GM19395 (cell line): Measurements from ENCODE around the gene ESRRB.

Experiments
- ATAC-seq: cut with Tn5 transposase; IDR thresholded peaks from one replicate; pipeline ENCODE4 v1.9.1; 2021; ENCODE audit warnings: mild to moderate bottlenecking, moderate library complexity; ENCODE audit not compliant: unreplicated experiment

ESRRB gene

DNA sequence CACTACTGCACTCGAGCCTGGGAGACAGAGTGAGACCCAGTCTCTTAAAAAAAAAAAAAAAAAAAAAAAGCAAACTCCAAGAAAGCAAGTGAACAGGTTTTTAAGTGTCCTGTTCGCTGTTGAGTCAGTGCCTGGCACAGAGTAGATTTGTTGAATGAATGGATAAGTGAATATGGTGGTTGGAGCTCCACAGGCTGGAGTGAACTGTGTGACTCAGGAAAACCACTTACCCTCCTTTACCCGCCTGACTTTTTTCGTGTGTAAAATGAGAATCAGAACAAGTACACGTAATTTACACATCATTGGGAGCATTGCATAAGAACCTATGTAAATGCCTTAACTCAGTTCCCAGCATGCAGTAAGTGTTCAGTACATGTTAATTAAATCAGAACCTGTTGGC lies 24.0 kb upstream of the ESRRB start:
- no peak for ATAC-seq

GRCh38 chr14:76352639-76353281 lies 23.2 kb upstream of the ESRRB start:
- no peak for ATAC-seq

GRCh38 chr14:76354310-76354709 lies 21.6 kb upstream of the ESRRB start:
- ATAC-seq = no peak

DNA sequence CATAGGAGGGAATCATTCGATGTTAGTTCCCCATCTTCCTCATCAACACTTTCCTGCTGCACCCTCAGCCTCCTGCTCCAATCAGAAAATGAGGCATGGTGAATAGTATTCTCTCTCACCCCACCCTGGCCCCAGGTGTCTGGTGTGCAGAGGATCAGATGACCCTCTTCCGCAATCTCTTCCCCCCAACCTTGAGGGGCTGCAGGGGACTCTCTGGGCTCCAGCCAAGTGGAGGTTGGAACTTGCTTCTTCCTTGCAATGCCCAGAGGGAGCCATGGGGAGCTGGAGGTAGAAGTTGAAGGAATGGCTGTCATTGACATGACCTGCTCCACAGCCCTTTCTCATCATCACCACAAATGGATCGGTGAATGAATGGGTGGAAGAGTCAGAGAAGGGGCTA lies 20.2 kb upstream of the ESRRB start:
- ATAC-seq = no peak

DNA sequence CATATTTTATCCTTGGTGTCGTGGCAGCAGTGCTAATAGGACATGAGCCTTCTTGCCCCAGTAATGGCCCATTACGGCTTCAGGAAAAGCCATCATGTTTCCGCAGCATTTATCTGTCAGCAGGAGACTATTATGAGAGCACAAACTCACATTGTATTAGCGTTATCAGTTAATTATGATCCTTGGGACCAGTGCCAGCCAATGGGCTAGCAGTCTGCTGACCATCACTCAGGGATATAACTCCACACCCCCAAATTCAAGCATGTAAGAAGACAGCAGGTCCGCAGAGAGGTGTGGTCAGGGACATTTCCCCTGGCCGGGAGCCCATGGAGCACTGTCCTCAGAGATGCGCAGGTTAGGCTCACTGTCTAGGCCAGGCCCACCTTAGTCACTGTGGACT lies 4.9 kb upstream of the ESRRB start:
- no peak for ATAC-seq

GRCh38 chr14:76373456-76373855 lies 2.5 kb upstream of the ESRRB start:
- ATAC-seq = no peak

DNA sequence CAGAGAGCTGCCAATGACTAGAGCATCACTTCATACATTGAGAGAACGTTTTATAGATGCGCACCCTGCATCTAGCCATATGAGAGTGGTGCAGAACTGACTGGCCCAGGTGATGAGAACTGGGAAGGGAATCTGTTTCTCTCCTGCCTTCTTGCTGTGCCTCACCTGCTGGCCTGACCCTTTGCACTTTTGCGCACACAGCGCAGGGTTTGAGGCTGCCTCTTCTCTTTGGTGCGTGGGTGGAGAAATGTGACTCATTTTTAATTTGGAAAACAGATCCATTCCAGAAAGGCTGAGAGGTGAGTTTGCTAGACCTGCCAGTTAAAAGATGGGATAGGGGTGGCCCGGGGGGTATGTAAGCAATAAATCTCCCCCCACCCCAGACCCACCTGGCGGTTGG lies 453 bp upstream of the ESRRB start:
- ATAC-seq = no peak

GRCh38 chr14:76376409-76376877 lies 506 bp downstream of the ESRRB start:
- no peak for ATAC-seq

DNA sequence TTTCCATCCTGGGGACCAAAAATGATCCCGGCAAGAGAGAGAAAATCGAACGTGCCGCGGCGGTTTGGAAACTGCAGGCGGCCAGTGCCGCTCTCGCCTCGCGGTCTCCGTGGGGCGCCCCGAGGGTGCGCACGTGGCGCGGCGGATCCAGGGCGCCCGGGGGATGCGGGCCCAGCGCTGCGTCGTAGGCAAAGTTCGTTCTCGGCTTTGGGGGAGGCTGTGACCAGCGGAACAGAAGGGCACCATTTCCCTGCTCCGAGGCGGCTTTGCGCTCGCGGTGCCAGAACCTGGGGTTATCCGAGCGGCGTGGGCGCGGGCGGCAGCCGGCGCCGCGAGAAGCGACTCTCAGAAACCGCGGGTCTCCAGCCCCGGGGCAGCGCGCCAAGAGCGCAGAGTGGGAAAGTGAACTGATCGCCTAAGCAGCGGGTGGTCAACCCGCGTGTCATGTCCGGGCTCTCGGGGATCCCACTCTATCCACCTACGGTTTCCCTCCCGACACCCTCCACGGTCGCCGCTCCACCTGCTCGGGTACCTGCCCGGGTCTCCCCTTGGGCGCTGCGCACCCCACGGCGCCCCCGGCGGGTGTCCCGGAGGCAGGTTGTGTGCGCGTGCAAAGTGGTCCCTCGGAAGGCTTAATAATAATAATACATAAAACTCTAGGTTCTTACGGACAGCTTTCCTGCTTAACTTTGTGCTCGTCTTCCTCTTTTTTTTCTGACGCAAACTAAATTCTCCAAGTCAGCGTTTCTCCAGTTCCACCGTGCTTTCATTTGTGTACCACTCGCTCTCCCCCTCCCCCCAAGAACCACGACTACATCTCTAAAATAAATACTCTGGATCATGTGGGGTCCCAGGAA lies 1.2 kb downstream of the ESRRB start:
- no peak for ATAC-seq

- no peak for ATAC-seq
These were observed 1.8 kb downstream of the ESRRB start for GRCh38 chr14:76377735-76378074.

- ATAC-seq = no peak
These were observed 5.1 kb downstream of the ESRRB start for GRCh38 chr14:76380991-76381390.

DNA sequence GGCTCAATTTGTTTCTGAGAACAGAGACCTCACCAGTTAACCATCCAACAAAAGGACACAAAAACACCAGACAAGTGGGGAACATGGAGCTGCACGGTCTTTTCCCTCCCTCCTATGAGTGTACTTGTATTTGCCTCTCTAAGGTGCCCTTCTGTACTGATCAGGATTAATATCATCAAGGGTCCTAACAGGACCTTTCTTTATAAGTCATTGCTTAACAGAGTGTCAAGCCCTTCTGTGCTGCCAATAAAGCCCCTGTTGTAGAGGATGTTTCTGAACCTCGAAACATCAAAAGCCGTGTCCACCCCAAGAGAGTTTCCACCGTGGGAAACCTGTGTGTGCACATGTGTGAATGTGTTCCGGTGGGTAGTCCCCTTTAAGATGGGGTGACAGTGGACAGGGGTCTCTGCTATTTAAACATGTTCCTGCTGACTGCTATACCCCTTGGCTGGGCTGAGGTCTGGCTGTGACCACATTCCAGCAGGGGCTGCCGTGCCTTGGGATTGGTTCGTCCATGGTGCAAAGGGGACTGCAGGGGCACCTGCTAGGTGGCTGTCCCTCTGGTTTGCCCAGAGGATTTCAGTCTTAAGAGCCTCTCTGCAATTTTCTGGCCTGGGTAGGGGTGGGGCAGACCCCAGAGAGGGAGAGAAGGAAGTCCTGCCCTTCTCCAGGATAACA lies 6.0 kb downstream of the ESRRB start:
- ATAC-seq = no peak

- ATAC-seq = no peak
These were observed 6.5 kb downstream of the ESRRB start for GRCh38 chr14:76382495-76382832.

- no peak for ATAC-seq
These were observed 9.5 kb downstream of the ESRRB start for GRCh38 chr14:76385435-76385834.

DNA sequence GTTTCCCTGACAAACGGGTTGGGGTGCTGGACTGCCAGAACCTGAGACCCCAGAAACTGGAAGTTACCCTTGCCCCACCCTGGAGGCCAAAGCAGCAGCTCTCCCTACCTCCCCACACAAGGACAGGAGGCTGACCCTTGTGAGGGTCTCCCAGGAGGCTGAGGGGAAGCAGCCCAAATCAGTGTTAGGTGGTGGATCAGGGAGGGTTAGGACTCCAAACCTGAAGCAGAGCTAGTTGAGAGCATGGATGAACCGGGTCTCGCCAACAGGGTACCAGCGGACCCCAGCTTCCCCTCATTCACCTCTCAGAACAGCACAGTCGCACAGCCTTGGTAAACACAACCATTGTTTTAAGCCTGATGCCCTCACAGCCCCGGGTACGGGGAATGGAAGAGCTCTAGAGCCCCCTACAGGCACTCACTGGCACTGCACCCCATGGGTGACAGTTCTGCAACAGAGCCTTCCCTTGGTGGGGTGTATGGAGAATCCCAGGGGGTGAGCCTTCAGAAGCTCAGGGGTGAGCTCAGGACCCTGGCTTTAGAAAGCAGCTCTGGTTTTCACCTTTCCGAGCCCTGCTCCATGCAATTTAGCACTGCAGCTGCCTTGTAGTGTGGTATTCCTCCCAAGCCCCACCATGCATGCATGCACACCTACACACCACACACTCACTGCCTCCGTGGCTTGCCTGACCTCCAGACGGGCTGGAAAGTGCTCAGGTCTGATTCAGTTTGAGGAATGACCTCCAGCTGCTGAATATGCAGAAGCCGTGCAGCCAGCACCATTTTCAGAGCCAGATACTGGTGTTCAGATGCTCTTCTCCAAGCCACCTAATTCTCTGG lies 11.2 kb downstream of the ESRRB start:
- ATAC-seq = peak; percentile 57

DNA sequence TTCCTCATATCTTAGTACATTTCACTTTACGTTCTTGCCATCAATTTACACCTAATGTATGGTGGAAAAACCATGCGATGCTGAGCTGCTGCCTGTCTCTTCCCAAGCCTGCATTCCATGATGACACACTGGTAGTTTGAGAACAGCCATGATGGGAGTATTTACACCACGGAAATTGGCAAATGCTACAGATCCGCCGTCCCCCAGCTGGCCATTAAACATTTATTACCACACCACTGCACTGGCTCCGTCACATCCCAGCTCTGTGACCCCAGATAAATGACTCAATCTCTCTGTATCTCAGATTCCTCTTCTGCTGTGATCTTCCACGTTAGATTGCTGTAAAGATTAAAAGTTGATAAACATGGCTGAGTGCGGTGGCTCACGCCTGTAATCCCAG lies 13.9 kb downstream of the ESRRB start:
- no peak for ATAC-seq

GRCh38 chr14:76390621-76391020 lies 14.7 kb downstream of the ESRRB start:
- no peak for ATAC-seq

DNA sequence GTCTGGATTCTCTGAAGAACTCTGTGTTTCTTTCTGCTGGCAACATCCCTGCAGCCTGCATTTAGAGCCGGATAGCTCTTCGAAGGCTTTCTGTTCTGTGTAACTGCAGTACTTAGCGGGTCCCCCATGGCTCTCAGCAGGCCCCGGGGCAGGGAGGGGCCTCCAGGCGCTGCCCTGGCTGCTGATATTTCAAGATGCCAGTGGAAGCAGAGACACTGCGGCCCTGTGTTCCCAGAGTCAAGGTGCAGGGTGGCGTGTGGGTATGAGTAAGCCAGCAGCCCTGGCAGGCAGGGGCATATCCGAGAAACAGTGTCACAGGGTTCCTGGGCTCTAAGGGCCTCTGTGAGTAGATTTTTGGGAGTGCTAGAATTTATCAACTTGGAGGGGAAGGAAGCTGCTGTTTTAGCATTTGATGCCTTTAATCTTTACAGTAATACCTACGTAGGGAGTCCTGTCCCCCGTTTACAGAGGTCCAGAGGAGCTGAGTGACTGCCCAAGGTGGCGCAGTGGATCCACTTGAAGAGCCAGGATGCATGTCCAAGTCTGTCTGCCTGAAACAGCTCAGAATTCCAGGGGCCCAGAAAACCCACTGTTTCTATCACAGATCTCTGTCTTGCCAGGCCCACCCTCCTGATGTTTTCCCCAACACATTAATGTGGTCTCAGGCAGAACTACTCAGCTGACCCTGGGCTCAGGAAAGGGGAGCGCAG lies 16.2 kb downstream of the ESRRB start:
- no peak for ATAC-seq

DNA sequence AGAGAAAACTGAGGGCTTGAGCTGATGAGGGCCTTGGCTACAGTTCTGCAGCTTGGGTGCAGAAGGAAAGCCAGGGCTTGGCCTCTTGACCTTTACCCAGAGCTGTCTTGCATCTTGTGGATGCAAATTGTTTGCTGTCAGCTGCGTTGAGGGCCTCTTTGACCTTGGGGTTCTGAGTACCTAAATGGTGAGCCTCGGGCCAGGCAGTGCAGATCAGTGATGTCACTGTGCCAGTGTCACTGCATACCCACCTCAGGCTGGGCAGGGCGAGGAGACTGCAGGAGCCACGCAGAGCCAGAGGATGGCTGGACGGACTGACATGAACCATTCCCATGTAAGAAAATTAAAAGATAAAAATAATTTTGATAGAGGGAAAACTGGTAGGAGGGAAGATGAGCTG lies 18.6 kb downstream of the ESRRB start:
- no peak for ATAC-seq

GRCh38 chr14:76395161-76395560 lies 19.2 kb downstream of the ESRRB start:
- ATAC-seq = no peak
